Nephron (organoid): ENCODE data around the gene EDRF1.

ENCODE experiments used
- H3K27ac Mint-ChIP-seq, 3 experiments: 2 replicates each; pipeline ENCODE4 v1.8.0; 2020; ENCODE audit warnings: mixed read lengths in 3 of 3, mild to moderate bottlenecking in 2 of 3, moderate library complexity in 1 of 3
- H3K27me3 Mint-ChIP-seq: 2 replicates; pipeline ENCODE4 v1.8.0; 2021; ENCODE audit warnings: low read depth, mild to moderate bottlenecking, moderate library complexity, mixed read lengths
- H3K36me3 Mint-ChIP-seq: 2 replicates; pipeline ENCODE4 v1.8.0; 2020; ENCODE audit warnings: low read depth, mixed read lengths
- H3K4me1 Mint-ChIP-seq: 2 replicates; pipeline ENCODE4 v1.8.0; 2020; ENCODE audit warnings: mixed read lengths
- H3K4me3 Mint-ChIP-seq, 3 experiments: 2 replicates each; pipeline ENCODE4 v1.8.0; 2020; ENCODE audit warnings: mild to moderate bottlenecking in 3 of 3, mixed read lengths in 3 of 3, moderate library complexity in 2 of 3
- H3K9me3 Mint-ChIP-seq: 2 replicates; pipeline ENCODE4 v1.8.0; 2020; ENCODE audit warnings: mixed read lengths
- CTCF ChIP-seq, 3 experiments: fragments of 200-600 bp; sonication (generic); IDR thresholded peaks; one replicate each; pipeline ENCODE4 v1.5.0; 2021; ENCODE audit warnings: antibody characterized with exemption in 3 of 3; ENCODE audit not compliant: unreplicated experiment in 3 of 3

The EDRF1 gene

DNA sequence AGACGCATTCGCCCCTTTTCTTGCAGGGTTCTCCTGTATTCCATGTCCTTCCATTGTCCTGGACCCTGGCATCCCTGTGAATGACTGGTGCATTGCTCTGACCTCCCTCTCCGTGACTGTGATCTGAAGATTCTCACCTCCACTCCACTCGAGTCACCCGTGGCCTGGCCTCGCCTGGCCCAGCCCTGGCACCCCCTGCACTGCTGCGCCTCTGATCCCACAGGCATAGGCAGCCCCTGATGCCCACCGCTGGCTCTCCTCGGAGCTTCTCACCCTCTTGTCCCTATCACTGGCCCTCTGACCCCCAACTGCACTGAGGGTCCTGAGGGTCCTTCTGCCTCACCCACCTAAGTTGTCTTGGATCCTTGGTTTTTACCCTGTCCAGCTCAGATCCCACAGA, 58.3 kb downstream of the EDRF1 start:
- Mint-ChIP-seq H3K4me3 (no peak overlapping the region), H3K36me3 (peaks cover 7% of the 10 kb centered on the region), H3K4me1 (peaks cover 11% of the 10 kb centered on the region), H3K27me3 (peaks cover 30% of the 10 kb centered on the region), H3K27ac (no peak overlapping the region), H3K9me3 (peaks cover 9% of the 10 kb centered on the region)
- no peak for TF ChIP-seq CTCF (IDR thresholded peaks at IDR 0.05; ENCODE audit: unreplicated experiment in 3 of 3)

DNA sequence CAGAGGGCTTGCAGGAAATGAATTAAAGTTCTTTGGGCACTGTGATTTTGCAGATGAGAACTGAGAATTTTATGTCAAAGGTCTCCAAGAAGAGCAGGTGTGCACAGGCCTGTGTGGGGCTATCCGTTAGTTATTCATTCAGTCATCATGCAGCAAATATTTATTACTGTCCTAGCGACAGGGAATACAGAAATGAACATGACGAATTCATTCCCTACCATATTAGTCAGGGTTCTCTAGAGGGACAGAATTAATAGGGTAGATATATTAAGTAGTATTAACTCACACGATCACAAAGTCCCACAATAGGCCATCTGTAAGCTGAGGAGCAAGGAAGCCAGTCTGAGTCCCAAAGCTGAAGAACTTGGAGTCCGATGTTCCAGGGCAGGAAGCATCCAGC, 59.0 kb downstream of the EDRF1 start:
- H3K27ac Mint-ChIP-seq = no peak overlapping the region
- H3K27me3 Mint-ChIP-seq = peaks cover 35% of the 10 kb centered on the region
- H3K4me3 Mint-ChIP-seq = no peak overlapping the region
- TF ChIP-seq CTCF (IDR thresholded peaks at IDR 0.05; ENCODE audit: unreplicated experiment in 3 of 3) = no peak
- peaks cover 14% of the 10 kb centered on the region for H3K4me1 Mint-ChIP-seq
- H3K9me3 Mint-ChIP-seq = peaks cover 9% of the 10 kb centered on the region
- H3K36me3 Mint-ChIP-seq = peaks cover 7% of the 10 kb centered on the region

DNA sequence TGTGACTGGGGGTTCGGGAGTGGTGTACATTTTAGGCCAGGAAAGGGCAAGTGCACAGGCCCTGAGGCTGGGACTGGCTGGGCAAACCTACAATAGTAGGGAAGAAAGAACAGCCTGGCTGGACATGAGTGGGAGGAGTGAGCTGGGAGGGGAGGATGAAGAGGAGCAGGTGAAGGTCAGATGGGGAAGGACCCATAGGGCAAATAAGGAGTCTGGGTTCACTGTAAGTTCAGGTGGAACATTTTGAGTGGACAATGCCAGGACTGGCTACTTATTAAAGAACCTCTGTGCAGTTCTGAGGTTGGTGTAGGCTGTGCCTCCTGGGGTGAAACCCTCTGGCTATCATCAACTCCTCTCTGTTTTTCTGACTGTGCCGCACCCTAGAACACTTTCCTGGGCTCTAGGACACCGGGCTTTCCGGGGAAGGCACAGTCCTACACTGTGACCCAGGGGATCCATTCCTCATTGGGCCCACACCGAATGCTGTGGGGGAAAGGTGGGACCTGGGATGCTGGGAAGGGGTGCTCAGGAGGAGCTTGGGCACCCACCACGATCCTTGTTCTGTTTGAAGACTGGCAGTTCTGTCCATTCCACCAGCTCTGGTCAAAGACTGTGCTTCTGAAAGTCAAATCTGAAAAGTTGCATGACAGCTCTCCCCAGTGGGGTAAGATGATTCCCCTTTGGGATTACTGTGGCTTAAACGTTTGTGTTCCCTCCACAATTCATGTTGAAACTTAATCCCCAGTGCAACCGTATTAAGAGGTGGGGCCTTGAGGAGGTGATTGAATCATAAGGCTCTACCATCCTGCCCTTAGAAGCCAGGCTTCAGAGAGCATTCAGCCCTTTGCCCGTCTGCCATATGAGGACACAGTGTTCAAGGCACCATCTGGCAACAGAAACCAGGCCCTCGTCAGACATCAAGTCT, 60.2 kb downstream of the EDRF1 start:
- Mint-ChIP-seq H3K27me3 (peaks cover 39% of the 10 kb centered on the region), H3K36me3 (peaks cover 7% of the 10 kb centered on the region), H3K27ac (no peak overlapping the region), H3K9me3 (peaks cover 9% of the 10 kb centered on the region), H3K4me3 (no peak overlapping the region), H3K4me1 (peaks cover 20% of the 10 kb centered on the region)
- TF ChIP-seq CTCF (IDR thresholded peaks at IDR 0.05; ENCODE audit: unreplicated experiment in 3 of 3) = no peak

DNA sequence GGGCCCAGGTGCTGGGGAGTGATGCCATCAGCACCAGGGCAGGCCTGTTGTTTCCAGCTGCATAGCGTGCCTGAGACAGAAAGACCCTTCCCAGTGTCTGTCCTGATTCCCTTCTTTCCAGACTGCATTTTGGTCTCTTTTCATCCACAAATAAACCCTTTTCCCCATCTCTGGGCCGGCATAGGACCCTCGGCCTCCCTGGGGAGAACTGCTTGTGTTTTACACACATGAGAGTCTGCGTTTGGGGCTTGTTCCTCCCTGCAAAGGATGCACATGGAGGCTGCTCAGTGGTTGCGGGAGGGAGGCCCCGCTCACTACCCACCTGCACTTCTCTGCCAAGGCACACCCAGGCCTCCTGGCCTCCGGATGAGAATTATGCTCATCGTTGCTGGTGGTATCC, 61.9 kb downstream of the EDRF1 start:
- H3K4me3 Mint-ChIP-seq = no peak overlapping the region
- peaks cover 30% of the 10 kb centered on the region for H3K27me3 Mint-ChIP-seq
- no peak overlapping the region for H3K27ac Mint-ChIP-seq
- H3K4me1 Mint-ChIP-seq = peaks cover 15% of the 10 kb centered on the region
- no peak for TF ChIP-seq CTCF (IDR thresholded peaks at IDR 0.05; ENCODE audit: unreplicated experiment in 3 of 3)
- H3K36me3 Mint-ChIP-seq = peaks cover 7% of the 10 kb centered on the region
- H3K9me3 Mint-ChIP-seq = peaks cover 9% of the 10 kb centered on the region

GRCh38 chr10:125782054-125782453, 62.5 kb downstream of the EDRF1 start:
- H3K4me3 Mint-ChIP-seq = no peak overlapping the region
- no peak overlapping the region for H3K27ac Mint-ChIP-seq
- TF ChIP-seq CTCF (IDR thresholded peaks at IDR 0.05; ENCODE audit: unreplicated experiment in 3 of 3) = no peak
- peaks cover 7% of the 10 kb centered on the region for H3K36me3 Mint-ChIP-seq
- H3K27me3 Mint-ChIP-seq = peaks cover 32% of the 10 kb centered on the region
- H3K4me1 Mint-ChIP-seq = peaks cover 19% of the 10 kb centered on the region
- H3K9me3 Mint-ChIP-seq = peaks cover 9% of the 10 kb centered on the region

DNA sequence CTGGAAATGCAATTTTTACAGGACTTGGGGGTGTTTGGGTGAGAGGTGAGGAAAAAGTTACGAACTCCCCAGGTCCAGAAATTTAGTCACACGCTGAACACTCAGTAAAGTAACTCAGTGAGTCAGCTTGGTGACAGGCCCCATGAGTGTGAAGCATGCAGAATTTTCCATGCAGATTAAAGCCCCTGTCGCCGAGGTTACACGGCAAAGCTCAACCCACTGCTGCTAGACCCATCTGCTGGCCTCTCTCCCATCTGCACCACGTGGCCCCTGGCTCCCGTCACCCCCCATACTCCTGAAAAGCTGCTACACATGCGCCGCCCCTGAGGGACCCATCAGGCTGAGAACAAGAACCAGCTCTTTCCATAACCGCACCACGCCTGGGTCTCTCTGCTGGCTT, 63.1 kb downstream of the EDRF1 start:
- peaks cover 9% of the 10 kb centered on the region for H3K9me3 Mint-ChIP-seq
- no peak for TF ChIP-seq CTCF (IDR thresholded peaks at IDR 0.05; ENCODE audit: unreplicated experiment in 3 of 3)
- peaks cover 32% of the 10 kb centered on the region for H3K27me3 Mint-ChIP-seq
- H3K4me1 Mint-ChIP-seq = peaks cover 24% of the 10 kb centered on the region
- H3K4me3 Mint-ChIP-seq = no peak overlapping the region
- H3K36me3 Mint-ChIP-seq = peaks cover 7% of the 10 kb centered on the region
- peak overlapping the region in 1 of 3 experiments; percentile 27 for H3K27ac Mint-ChIP-seq
